ENCODE data around the gene NEU4.

NEU4 gene

GRCh38 chr2:241844831-241845578 lies 36.0 kb downstream of the NEU4 start:
- Histone ChIP-seq H3K27ac (ENCODE audit: low read depth, low read length) (peak overlapping the region; percentile 41), H3K9me3 (ENCODE audit: control insufficient read depth in 5 of 5, low read length in 5 of 5) (no peaks in the 10 kb centered on the region), H3K36me3 (ENCODE audit: control insufficient read depth in 5 of 5, insufficient read depth in 5 of 5, low read length in 5 of 5) (no peaks in the 10 kb centered on the region), H3K27me3 (ENCODE audit: control insufficient read depth in 5 of 5, insufficient read depth in 4 of 5, low read length in 5 of 5) (peaks cover 0 to 2% (median 0%) of the 10 kb centered on the region in 5 donors), H3K4me1 (ENCODE audit: control insufficient read depth in 5 of 5, insufficient read depth in 5 of 5, low read length in 5 of 5) (peaks cover 0 to 27% (median 19%) of the 10 kb centered on the region in 5 donors), H3K9ac (ENCODE audit: low read length in 5 of 5) (peak overlapping the region in 3 of 5 donors; percentile 8 to 68 (median 66)), H3K4me3 (ENCODE audit: low read depth in 1 of 5, low read length in 5 of 5) (peak overlapping the region in 4 of 5 donors; percentile 17 to 62 (median 58))

- no peaks in the 10 kb centered on the region for H3K36me3 ChIP-seq (ENCODE audit: control insufficient read depth in 5 of 5, insufficient read depth in 5 of 5, low read length in 5 of 5)
- H3K4me1 ChIP-seq (ENCODE audit: control insufficient read depth in 5 of 5, insufficient read depth in 5 of 5, low read length in 5 of 5), result peaks cover 0 to 27% (median 19%) of the 10 kb centered on the region in 5 donors
- H3K4me3 ChIP-seq (ENCODE audit: low read depth in 1 of 5, low read length in 5 of 5), result no peak overlapping the region
- no peak overlapping the region for H3K9ac ChIP-seq (ENCODE audit: low read length in 5 of 5)
- no peak overlapping the region for H3K27ac ChIP-seq (ENCODE audit: low read depth, low read length)
- H3K9me3 ChIP-seq (ENCODE audit: control insufficient read depth in 5 of 5, low read length in 5 of 5), result no peaks in the 10 kb centered on the region
- peaks cover 0 to 2% (median 0%) of the 10 kb centered on the region in 5 donors for H3K27me3 ChIP-seq (ENCODE audit: control insufficient read depth in 5 of 5, insufficient read depth in 4 of 5, low read length in 5 of 5)
Measured at GRCh38 chr2:241846406-241846805, 37.4 kb downstream of the NEU4 start.

- Histone ChIP-seq H3K4me3 (ENCODE audit: low read depth in 1 of 5, low read length in 5 of 5) (no peak overlapping the region), H3K27ac (ENCODE audit: low read depth, low read length) (no peak overlapping the region), H3K9me3 (ENCODE audit: control insufficient read depth in 5 of 5, low read length in 5 of 5) (no peaks in the 10 kb centered on the region), H3K27me3 (ENCODE audit: control insufficient read depth in 5 of 5, insufficient read depth in 4 of 5, low read length in 5 of 5) (peaks cover 0 to 2% (median 0%) of the 10 kb centered on the region in 5 donors), H3K4me1 (ENCODE audit: control insufficient read depth in 5 of 5, insufficient read depth in 5 of 5, low read length in 5 of 5) (peaks cover 0 to 12% (median 12%) of the 10 kb centered on the region in 5 donors), H3K9ac (ENCODE audit: low read length in 5 of 5) (no peak overlapping the region), H3K36me3 (ENCODE audit: control insufficient read depth in 5 of 5, insufficient read depth in 5 of 5, low read length in 5 of 5) (no peaks in the 10 kb centered on the region)
Measured at GRCh38 chr2:241848761-241849615, 40.0 kb downstream of the NEU4 start.

- Histone ChIP-seq H3K9me3 (ENCODE audit: control insufficient read depth in 5 of 5, low read length in 5 of 5) (no peaks in the 10 kb centered on the region), H3K4me3 (ENCODE audit: low read depth in 1 of 5, low read length in 5 of 5) (no peak overlapping the region), H3K27ac (ENCODE audit: low read depth, low read length) (no peak overlapping the region), H3K9ac (ENCODE audit: low read length in 5 of 5) (no peak overlapping the region), H3K27me3 (ENCODE audit: control insufficient read depth in 5 of 5, insufficient read depth in 4 of 5, low read length in 5 of 5) (peaks cover 0 to 2% (median 0%) of the 10 kb centered on the region in 5 donors), H3K4me1 (ENCODE audit: control insufficient read depth in 5 of 5, insufficient read depth in 5 of 5, low read length in 5 of 5) (peaks cover 0 to 10% (median 8%) of the 10 kb centered on the region in 5 donors), H3K36me3 (ENCODE audit: control insufficient read depth in 5 of 5, insufficient read depth in 5 of 5, low read length in 5 of 5) (no peaks in the 10 kb centered on the region)
Measured at GRCh38 chr2:241849616-241850543, 40.9 kb downstream of the NEU4 start.

- H3K36me3 ChIP-seq (ENCODE audit: control insufficient read depth in 5 of 5, insufficient read depth in 5 of 5, low read length in 5 of 5), result no peaks in the 10 kb centered on the region
- no peak overlapping the region for H3K4me3 ChIP-seq (ENCODE audit: low read depth in 1 of 5, low read length in 5 of 5)
- peaks cover 0 to 14% (median 4%) of the 10 kb centered on the region in 5 donors for H3K4me1 ChIP-seq (ENCODE audit: control insufficient read depth in 5 of 5, insufficient read depth in 5 of 5, low read length in 5 of 5)
- peaks cover 0 to 2% (median 0%) of the 10 kb centered on the region in 5 donors for H3K27me3 ChIP-seq (ENCODE audit: control insufficient read depth in 5 of 5, insufficient read depth in 4 of 5, low read length in 5 of 5)
- no peak overlapping the region for H3K9ac ChIP-seq (ENCODE audit: low read length in 5 of 5)
- no peaks in the 10 kb centered on the region for H3K9me3 ChIP-seq (ENCODE audit: control insufficient read depth in 5 of 5, low read length in 5 of 5)
- H3K27ac ChIP-seq (ENCODE audit: low read depth, low read length), result no peak overlapping the region
Measured at GRCh38 chr2:241850544-241851324, 41.7 kb downstream of the NEU4 start.

GRCh38 chr2:241851325-241852115 lies 42.5 kb downstream of the NEU4 start:
- Histone ChIP-seq H3K9ac (ENCODE audit: low read length in 5 of 5) (no peak overlapping the region), H3K27ac (ENCODE audit: low read depth, low read length) (no peak overlapping the region), H3K9me3 (ENCODE audit: control insufficient read depth in 5 of 5, low read length in 5 of 5) (no peaks in the 10 kb centered on the region), H3K27me3 (ENCODE audit: control insufficient read depth in 5 of 5, insufficient read depth in 4 of 5, low read length in 5 of 5) (no peaks in the 10 kb centered on the region), H3K36me3 (ENCODE audit: control insufficient read depth in 5 of 5, insufficient read depth in 5 of 5, low read length in 5 of 5) (no peaks in the 10 kb centered on the region), H3K4me1 (ENCODE audit: control insufficient read depth in 5 of 5, insufficient read depth in 5 of 5, low read length in 5 of 5) (peaks cover 0 to 22% (median 6%) of the 10 kb centered on the region in 5 donors), H3K4me3 (ENCODE audit: low read depth in 1 of 5, low read length in 5 of 5) (no peak overlapping the region)

GRCh38 chr2:241852116-241852980 lies 43.4 kb downstream of the NEU4 start:
- H3K4me1 ChIP-seq (ENCODE audit: control insufficient read depth in 5 of 5, insufficient read depth in 5 of 5, low read length in 5 of 5), result peaks cover 0 to 30% (median 14%) of the 10 kb centered on the region in 5 donors
- H3K4me3 ChIP-seq (ENCODE audit: low read depth in 1 of 5, low read length in 5 of 5), result no peak overlapping the region
- H3K9me3 ChIP-seq (ENCODE audit: control insufficient read depth in 5 of 5, low read length in 5 of 5), result no peaks in the 10 kb centered on the region
- no peak overlapping the region for H3K9ac ChIP-seq (ENCODE audit: low read length in 5 of 5)
- no peak overlapping the region for H3K27ac ChIP-seq (ENCODE audit: low read depth, low read length)
- H3K36me3 ChIP-seq (ENCODE audit: control insufficient read depth in 5 of 5, insufficient read depth in 5 of 5, low read length in 5 of 5), result no peaks in the 10 kb centered on the region
- no peaks in the 10 kb centered on the region for H3K27me3 ChIP-seq (ENCODE audit: control insufficient read depth in 5 of 5, insufficient read depth in 4 of 5, low read length in 5 of 5)

- no peaks in the 10 kb centered on the region for H3K36me3 ChIP-seq (ENCODE audit: control insufficient read depth in 5 of 5, insufficient read depth in 5 of 5, low read length in 5 of 5)
- H3K27ac ChIP-seq (ENCODE audit: low read depth, low read length), result no peak overlapping the region
- H3K9ac ChIP-seq (ENCODE audit: low read length in 5 of 5), result no peak overlapping the region
- H3K9me3 ChIP-seq (ENCODE audit: control insufficient read depth in 5 of 5, low read length in 5 of 5), result no peaks in the 10 kb centered on the region
- peaks cover 0 to 32% (median 15%) of the 10 kb centered on the region in 5 donors for H3K4me1 ChIP-seq (ENCODE audit: control insufficient read depth in 5 of 5, insufficient read depth in 5 of 5, low read length in 5 of 5)
- H3K27me3 ChIP-seq (ENCODE audit: control insufficient read depth in 5 of 5, insufficient read depth in 4 of 5, low read length in 5 of 5), result no peaks in the 10 kb centered on the region
- no peak overlapping the region for H3K4me3 ChIP-seq (ENCODE audit: low read depth in 1 of 5, low read length in 5 of 5)
Measured at GRCh38 chr2:241852981-241853631, 44.1 kb downstream of the NEU4 start.

All from subcutaneous abdominal adipose tissue (tissue), 5 donors.